ENCODE data around the gene SIDT2. TPM values are rescaled to one million over a fixed set of nuclear protein-coding genes. Genes with fewer than 3 reads are reported as not detected.
A peak's percentile ranks its signal among the peaks of the same experiment; 100 is the strongest.

The SIDT2 gene
- total and polyA plus RNA-seq, 2 of the 13 experiments (the other 11 are each of a cell fraction or from before 2014, with no cell fraction given), result 11.5 to 28.0 TPM

DNA sequence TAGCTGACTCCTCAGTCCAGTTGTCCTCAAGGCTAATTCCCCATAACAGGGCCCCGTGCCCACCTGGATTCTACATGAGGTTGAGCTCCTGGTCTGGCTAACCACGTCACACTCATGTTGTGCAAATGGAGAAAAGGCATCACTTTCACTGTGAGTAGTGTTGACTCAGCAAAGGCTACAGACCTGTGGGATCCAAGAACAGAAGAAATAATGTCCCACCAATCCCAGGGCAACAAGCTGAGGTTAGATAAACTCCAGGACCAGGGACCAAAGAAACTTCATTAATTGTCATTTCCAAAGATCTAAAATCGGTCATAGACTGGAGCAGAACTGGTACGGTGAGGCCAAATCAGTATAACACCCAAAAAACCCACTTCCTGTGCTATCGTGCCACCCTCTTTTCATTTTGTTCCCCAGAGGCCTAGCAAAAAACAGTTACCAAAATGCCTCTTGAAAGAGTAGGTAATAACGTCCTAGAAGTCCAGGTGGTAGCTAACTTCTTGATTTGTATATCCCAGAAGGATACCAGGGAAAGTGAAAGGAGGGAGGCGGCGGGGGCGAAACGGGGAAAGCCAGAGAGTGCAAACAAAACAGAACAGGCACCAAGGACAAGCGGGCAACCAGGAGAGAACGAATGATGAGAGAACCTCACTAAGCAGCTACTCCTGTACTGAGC is 51.9 kb downstream of the SIDT2 start:
- ChIA-PET POLR2A (no interaction called here), CTCF (ENCODE audit: low intra/inter-chr PET ratio, low total read pairs) (interaction anchor here (2.3 kb wide), 1 partner anchor 49 kb away, joined by 7 read pairs; no protein-coding TSS in a partner anchor)
- ATAC-seq (no peak), DNase-seq (ENCODE audit: low spot score) (no peak), FAIRE-seq (no peak)
- Histone ChIP-seq H3K36me3 (replicated peaks in 1 of 2; ENCODE audit: control insufficient read depth in 1 of 2, insufficient read depth in 2 of 2, low read length in 2 of 2) (peaks cover 2 to 9% of the 10 kb centered on the region in 2 experiments; a peak in 1 of 5 replicates), H3K27me3 (ENCODE audit: control insufficient read depth in 1 of 2, insufficient read depth in 2 of 2, low read length in 2 of 2) (no peaks in the 10 kb centered on the region), H3K27ac (ENCODE audit: extremely low read length, insufficient read depth, low read length) (no peak overlapping the region), H2AFZ (ENCODE audit: low read length) (no peak overlapping the region), H3K4me1 (ENCODE audit: insufficient read depth, low read length) (peaks cover 27% of the 10 kb centered on the region), H4K20me1 (ENCODE audit: insufficient read depth, low read length) (no peaks in the 10 kb centered on the region), H3K9me3 (ENCODE audit: low read length) (no peaks in the 10 kb centered on the region), H3K4me2 (ENCODE audit: low read depth, low read length) (peak overlapping the region; percentile 99), H3K9ac (ENCODE audit: insufficient read depth, low read depth, low read length) (peak overlapping the region; percentile 78; the same call in 1 of the 2 replicates), H3K4me3 (replicated peaks in 1 of 3; ENCODE audit: insufficient read depth in 1 of 3, low read depth in 2 of 3, low read length in 3 of 3) (peak overlapping the region; percentile 69 to 99 (median 99); a peak in 4 of 6 replicates), H3K79me2 (ENCODE audit: insufficient read depth, low read length) (peaks cover 10% of the 10 kb centered on the region)
- in situ Hi-C loops (cut with HindIII; ENCODE audit: extremely low pct_ligation_motif_present, low pct_unique_long_range_greater_than_20kb) (loop anchor here (5.0 kb wide), 2 partner anchors 87 to 358 kb away; partner anchors contain the start of gene BACE1), intact Hi-C loops (cut with micrococcal nuclease; ENCODE audit: unreplicated experiment) (loop anchor here (5.0 kb wide), 1 partner anchor 182 kb away; no protein-coding TSS in a partner anchor)
- WGBS (ENCODE audit: low lambda C conversion rate), result 70% methylated on average over 12 of the region's 12 CpGs
- TF ChIP-seq MAFK (conservative IDR thresholded peaks at IDR 0.05 in 1 of 2, IDR thresholded peaks at IDR 0.05 in 1 of 2; ENCODE audit: low read length in 2 of 2) (peak; percentile 3 to 44; a peak in 1 of 4 replicates), GATAD1 (CRISPR knock-in tag; IDR thresholded peaks at IDR 0.05) (no peak)
- BruUV-seq (replicated peaks), result no TSS peak

DNA sequence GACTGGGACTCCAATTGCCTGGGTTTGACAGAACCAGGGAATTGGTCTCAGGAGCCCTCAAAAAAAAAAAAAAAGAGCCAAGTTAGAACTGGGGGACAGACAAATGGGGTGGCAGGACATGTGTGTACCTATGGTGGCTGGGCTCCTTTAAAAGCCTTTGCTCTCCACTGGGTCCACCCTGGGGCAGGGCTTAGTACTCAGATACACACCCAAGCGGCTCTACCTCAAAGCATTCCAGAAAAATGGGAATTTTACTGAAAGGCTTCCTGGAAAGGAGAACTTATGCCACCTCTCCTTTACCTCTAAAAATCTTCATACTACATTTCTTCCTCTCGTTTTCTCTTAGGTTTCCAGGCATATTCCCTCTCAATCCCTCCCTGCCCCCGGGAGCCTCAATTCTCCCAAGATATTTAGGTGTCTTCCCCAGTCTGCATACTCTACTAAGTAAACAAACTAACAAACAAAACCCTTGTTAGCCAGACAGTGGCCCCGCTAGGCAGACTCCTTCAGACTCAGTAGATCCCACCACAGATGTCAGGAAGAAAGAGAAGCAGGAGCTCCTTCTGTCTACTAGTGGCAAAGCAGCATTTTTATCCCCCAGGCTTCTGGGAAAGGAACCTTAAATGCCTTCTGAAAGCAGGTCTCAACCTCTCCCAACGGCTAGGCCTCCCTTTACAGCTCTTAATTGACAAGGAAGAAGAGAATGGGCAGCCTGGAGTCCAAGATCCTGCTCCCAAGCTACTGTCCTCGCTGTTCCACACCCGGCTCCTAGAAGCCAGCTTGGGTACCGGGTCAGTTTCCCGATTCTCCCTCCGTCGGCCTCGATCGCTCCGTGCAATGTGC is 52.7 kb downstream of the SIDT2 start:
- Histone ChIP-seq H3K36me3 (replicated peaks in 1 of 2; ENCODE audit: control insufficient read depth in 1 of 2, insufficient read depth in 2 of 2, low read length in 2 of 2) (peaks cover 3 to 9% of the 10 kb centered on the region in 2 experiments; a peak in 2 of 5 replicates), H2AFZ (ENCODE audit: low read length) (no peak overlapping the region), H3K27ac (ENCODE audit: extremely low read length, insufficient read depth, low read length) (peak overlapping the region; percentile 42), H4K20me1 (ENCODE audit: insufficient read depth, low read length) (no peaks in the 10 kb centered on the region), H3K4me2 (ENCODE audit: low read depth, low read length) (peak overlapping the region; percentile 99), H3K27me3 (ENCODE audit: control insufficient read depth in 1 of 2, insufficient read depth in 2 of 2, low read length in 2 of 2) (no peaks in the 10 kb centered on the region), H3K4me1 (ENCODE audit: insufficient read depth, low read length) (peaks cover 27% of the 10 kb centered on the region), H3K4me3 (replicated peaks in 1 of 3; ENCODE audit: insufficient read depth in 1 of 3, low read depth in 2 of 3, low read length in 3 of 3) (peak overlapping the region; percentile 69 to 99 (median 99)), H3K79me2 (ENCODE audit: insufficient read depth, low read length) (peaks cover 10% of the 10 kb centered on the region), H3K9ac (ENCODE audit: insufficient read depth, low read depth, low read length) (peak overlapping the region; percentile 78), H3K9me3 (ENCODE audit: low read length) (no peaks in the 10 kb centered on the region)
- intact Hi-C loops (cut with micrococcal nuclease; ENCODE audit: unreplicated experiment) (loop anchor here (5.0 kb wide), 1 partner anchor 181 kb away; no protein-coding TSS in a partner anchor), in situ Hi-C loops (cut with HindIII; ENCODE audit: extremely low pct_ligation_motif_present, low pct_unique_long_range_greater_than_20kb) (loop anchor here (5.0 kb wide), 2 partner anchors 86 to 359 kb away; partner anchors contain the start of gene BACE1)
- TF ChIP-seq KAT7 (CRISPR knock-in tag; IDR thresholded peaks at IDR 0.05; ENCODE audit: borderline replicate concordance) (0 out of 2 replicates have a peak, but pooled peaks have one; percentile 16), EP300 (IDR thresholded peaks at IDR 0.05; ENCODE audit: low read depth in 2 of 2, low read length in 2 of 2) (no peak), EP300 (CRISPR knock-in tag; IDR thresholded peaks at IDR 0.05; ENCODE audit: borderline replicate concordance) (no peak)
- ChIA-PET CTCF (ENCODE audit: low intra/inter-chr PET ratio, low total read pairs) (interaction anchor here (1.1 to 2.3 kb wide), 2 partner anchors 50 to 85 kb away, joined by 7 to 11 read pairs; partner anchors contain the start of gene BACE1), POLR2A (interaction anchor here (1.5 to 1.6 kb wide), 2 partner anchors 68 to 86 kb away, joined by 4 to 8 read pairs; no protein-coding TSS in a partner anchor)
- BruUV-seq (replicated peaks), result TSS peak; percentile 57
- 3% methylated on average over 7 of the region's 14 CpGs for WGBS (ENCODE audit: low lambda C conversion rate)
- FAIRE-seq, result no peak
- no peak for DNase-seq (ENCODE audit: low spot score)
- peak; percentile 7; the same call in 1 of the 3 replicates for ATAC-seq

All from HepG2 (cell line).